ENCODE measurements around the gene FANCG. TPM values are rescaled to one million over a fixed set of nuclear protein-coding genes. Genes with fewer than 3 reads are reported as not detected.

Gene FANCG
- total and polyA plus RNA-seq, 2 of the 8 experiments (the other 6 are each of a cell fraction or from before 2014, with no cell fraction given): 66.6 to 87.1 TPM

GRCh38 chr9:35116898-35117551, 37.3 kb upstream of the FANCG start (continued):
- peak; percentile 93 to 95 for TF ChIP-seq RAD21 (IDR thresholded peaks at IDR 0.05 in 1 of 2, conservative IDR thresholded peaks at IDR 0.05 in 1 of 2; ENCODE audit: low read depth in 2 of 2, low read length in 2 of 2)
- TF ChIP-seq TBP (IDR thresholded peaks at IDR 0.05; ENCODE audit: low read depth, low read length): no peak
- 0 out of 2 replicates have a peak, but pooled peaks have one; percentile 5 for TF ChIP-seq SP4 (IDR thresholded peaks at IDR 0.05; ENCODE audit: low read length)
- no peak for TF ChIP-seq NANOG (IDR thresholded peaks at IDR 0.05; ENCODE audit: insufficient read depth, low read depth, low read length, poor library complexity, severe bottlenecking)
- no peak for TF ChIP-seq CTBP2 (IDR thresholded peaks at IDR 0.05; ENCODE audit: borderline replicate concordance, insufficient read depth, insufficient read length, low read length)
- TF ChIP-seq TEAD4 (IDR thresholded peaks at IDR 0.05; ENCODE audit: low read depth, low read length): no peak
- no peak for TF ChIP-seq BACH1 (IDR thresholded peaks at IDR 0.05; ENCODE audit: low read length)
- TF ChIP-seq POU5F1 (IDR thresholded peaks at IDR 0.05; ENCODE audit: low read depth, low read length): no peak
- no peak for TF ChIP-seq NRF1 (IDR thresholded peaks at IDR 0.05; ENCODE audit: low read depth, low read length)
- TF ChIP-seq EZH2 (IDR thresholded peaks at IDR 0.05; ENCODE audit: low read depth, low read length, severe bottlenecking): no peak
- TF ChIP-seq SRF (IDR thresholded peaks at IDR 0.05; ENCODE audit: low read depth, low read length): no peak
- TF ChIP-seq CBX5 (IDR thresholded peaks at IDR 0.05; ENCODE audit: low read depth, low read length): no peak
- no peak for TF ChIP-seq KDM1A (IDR thresholded peaks at IDR 0.05; ENCODE audit: borderline replicate concordance, low read length)
- TF ChIP-seq MAX (IDR thresholded peaks at IDR 0.05): no peak
- no peak for TF ChIP-seq SAP30 (IDR thresholded peaks at IDR 0.05; ENCODE audit: insufficient read depth, insufficient replicate concordance, low read length)
- no peak for TF ChIP-seq KDM4A (IDR thresholded peaks at IDR 0.05; ENCODE audit: low read depth, low read length, severe bottlenecking)

Data from H1 (cell line).